Endometrial microvascular endothelial cells (primary cell): ENCODE measurements around the gene ALS2CL. TPM values are rescaled to one million over a fixed set of nuclear protein-coding genes. Genes with fewer than 3 reads are reported as not detected.
"Not testable (repeated sequence)": the region's sequence is repeated elsewhere in the genome, so short reads cannot be mapped to it uniquely, and the experiment has no call there.

Experiments used
- in situ Hi-C: cut with HindIII; loops from 2 replicates; pipeline ENCODE4 v1.10.0; 2017; ENCODE audit warnings: low sequenced_read_pairs, low pct_unique_long_range_greater_than_20kb; ENCODE audit errors: inconsistent ontology term
- total RNA-seq: library from RNA; depleted of rRNA; stranded (reverse); fragments of >200 nt; gene quantifications from one replicate; pipeline ENCODE4 v1.2.3, GENCODE V29; 2015; ENCODE audit errors: inconsistent ontology term

Gene ALS2CL
- total RNA-seq, 1 donor from 2014 or later: 6.8 TPM

GRCh38 chr3:46705751-46706552 lies 12.5 kb upstream of the ALS2CL start:
- in situ Hi-C loops: no loop called here

- in situ Hi-C loops: no loop called here
Observed at GRCh38 chr3:46705022-46705530, 11.6 kb upstream of the ALS2CL start.

- in situ Hi-C loops: not testable (repeated sequence)
Observed at GRCh38 chr3:46704346-46704745, 10.9 kb upstream of the ALS2CL start.

GRCh38 chr3:46703013-46703520 lies 9.6 kb upstream of the ALS2CL start:
- in situ Hi-C loops: no loop called here

- in situ Hi-C loops: no loop called here
Observed at GRCh38 chr3:46702246-46703012, 8.9 kb upstream of the ALS2CL start.

- in situ Hi-C loops: no loop called here
Observed at GRCh38 chr3:46701181-46701939, 7.9 kb upstream of the ALS2CL start, which contains the start of gene TMIE. Gene TMIE (plus strand): TSS chr3:46701392. CDS start chr3:46701488, 96 bp downstream.

GRCh38 chr3:46700772-46701171 lies 7.3 kb upstream of the ALS2CL start:
- in situ Hi-C loops: no loop called here

GRCh38 chr3:46699676-46700523 lies 6.4 kb upstream of the ALS2CL start:
- in situ Hi-C loops: no loop called here

GRCh38 chr3:46695962-46696894 lies 2.7 kb upstream of the ALS2CL start:
- in situ Hi-C loops: no loop called here

GRCh38 chr3:46695177-46695961 lies 1.9 kb upstream of the ALS2CL start:
- in situ Hi-C loops: no loop called here

- in situ Hi-C loops: no loop called here
Observed at GRCh38 chr3:46694520-46694919, 1.0 kb upstream of the ALS2CL start.

GRCh38 chr3:46693892-46694226 lies 380 bp upstream of the ALS2CL start:
- in situ Hi-C loops: no loop called here

- in situ Hi-C loops: no loop called here
Observed at GRCh38 chr3:46692566-46692990, 901 bp downstream of the ALS2CL start.

GRCh38 chr3:46690798-46691197 lies 2.7 kb downstream of the ALS2CL start:
- in situ Hi-C loops: no loop called here

GRCh38 chr3:46685446-46685845 lies 8.0 kb downstream of the ALS2CL start:
- in situ Hi-C loops: no loop called here

- in situ Hi-C loops: no loop called here
Observed at GRCh38 chr3:46684891-46685290, 8.6 kb downstream of the ALS2CL start.

GRCh38 chr3:46682974-46683373 lies 10.5 kb downstream of the ALS2CL start:
- in situ Hi-C loops: no loop called here
